Transverse colon (tissue), 4 donors: Measurements from ENCODE around the gene ATP5MC2. TPM values are rescaled to one million over a fixed set of nuclear protein-coding genes. Genes with fewer than 3 reads are reported as not detected.

Source experiments
- DNase-seq: peaks from one replicate; pipeline ENCODE4 v3.0.0-alpha.2; 2019
- H3K27ac ChIP-seq, 4 donors: fragments of 200-600 bp; sonication (generic); 2 replicates each; pipeline ENCODE4 v1.5.1; 2016 to 2018; ENCODE audit warnings: inconsistent platforms in 4 of 4
- H3K27me3 ChIP-seq: fragments of 200-600 bp; sonication (generic); 2 replicates; pipeline ENCODE4 v1.5.1; 2017; ENCODE audit warnings: inconsistent platforms
- H3K36me3 ChIP-seq, 4 donors: fragments of 200-600 bp; sonication (generic); 2 replicates each; pipeline ENCODE4 v1.5.1; 2017 to 2019; ENCODE audit warnings: inconsistent platforms in 4 of 4
- H3K4me1 ChIP-seq, 4 donors: fragments of 200-600 bp; sonication (generic); 2 replicates each; pipeline ENCODE4 v1.5.1; 2017 to 2020; ENCODE audit warnings: inconsistent platforms in 4 of 4
- H3K4me3 ChIP-seq, 4 donors: fragments of 200-600 bp; sonication (generic); 1 replicate in 1 of 4; 2 replicates in 3 of 4; pipeline versions ENCODE4 v1.5.1 to v1.6.1; 2017 to 2019; ENCODE audit warnings: inconsistent platforms in 4 of 4
- H3K9me3 ChIP-seq, 2 donors: fragments of 200-600 bp; sonication (generic); 2 replicates each; pipeline ENCODE4 v1.5.1; 2017 to 2019; ENCODE audit warnings: inconsistent platforms in 2 of 2
- EP300 ChIP-seq: sonication (generic); formaldehyde crosslinking; IDR thresholded peaks from one replicate; pipeline ENCODE4 v1.6.1; 2017; ENCODE audit warnings: antibody characterized with exemption, low read depth
- POLR2A ChIP-seq: fragments of 450-650 bp; IDR thresholded peaks from one replicate; pipeline ENCODE4 v1.6.1; 2016; ENCODE audit warnings: antibody characterized with exemption, mild to moderate bottlenecking, moderate library complexity
- POLR2AphosphoS5 ChIP-seq, 3 donors: sonication (generic); formaldehyde crosslinking; IDR thresholded peaks; one replicate each; pipeline ENCODE4 v1.6.1; 2016; ENCODE audit warnings: antibody characterized with exemption in 3 of 3
- WGBS, 2 donors: methylation state at CpG; one replicate each; pipeline ENCODE4 v1.1.5; 2018; ENCODE audit warnings: low coverage in 1 of 2; 5-methylcytosine and 5-hydroxymethylcytosine counted together
- in situ Hi-C, 4 donors: fragments of 200-750 bp; cut with MboI; loops; one replicate each; pipeline versions ENCODE4 v1.15.0 to v1.15.1; 2017; ENCODE audit warnings: low sequenced_read_pairs in 3 of 4, low pct_ligation_motif_present in 1 of 4, low pct_unique_long_range_greater_than_20kb in 1 of 4
- intact Hi-C: fragments of 100-400 bp; cut with DNase I; formaldehyde crosslinking; loops from one replicate; pipeline ENCODE4 v1.15.1; 2023; ENCODE audit warnings: low total_unique reads
- total RNA-seq, 4 donors: library from RNA; depleted of rRNA; stranded (reverse); fragments of >200 nt; gene quantifications; one replicate each; pipeline ENCODE4 v1.1.0, GENCODE V29; 2016
- TF ChIP-seq, protein P1 (sequence below), 5 experiments: fragments of 200-600 bp in 3 of 5; fragments of 450-650 bp in 2 of 5; sonication (generic) in 3 of 5; IDR thresholded peaks; 1 replicate in 2 of 5; 2 replicates in 3 of 5; pipeline ENCODE4 v1.5.1; 2016 to 2017; ENCODE audit warnings: antibody characterized with exemption in 5 of 5, inconsistent platforms in 3 of 5, mild to moderate bottlenecking in 2 of 5, moderate library complexity in 1 of 5

ATP5MC2 gene
- total RNA-seq, 4 donors from 2014 or later, result 248 to 394 (median 337) TPM

DNA sequence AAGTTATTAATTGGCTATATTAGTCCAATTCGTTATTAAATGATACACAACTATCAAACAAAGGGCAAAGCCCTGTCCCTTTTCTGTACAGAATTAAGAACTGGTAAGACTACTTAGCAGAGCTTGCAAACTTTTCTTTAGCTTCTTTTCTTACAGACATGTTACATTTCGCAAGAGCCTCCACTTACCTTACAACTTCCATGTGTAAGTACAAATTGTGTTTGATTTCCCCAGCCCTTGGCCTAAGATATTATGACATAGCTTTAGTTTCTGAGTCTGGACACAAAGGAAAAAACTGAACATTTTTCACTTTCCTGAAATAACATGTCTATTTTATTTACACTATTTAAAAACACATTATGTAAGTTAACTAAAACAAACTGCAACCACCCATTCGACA lies 51.4 kb downstream of the ATP5MC2 start:
- in situ Hi-C loops (loop anchor here in 1 of 4 donors (10.0 kb wide), 1 partner anchor 50 kb away; the partner anchor contains the start of gene ATP5MC2), intact Hi-C loops (loop anchor here (10.0 kb wide), 2 partner anchors 50 to 80 kb away; partner anchors contain the start of gene ATP5MC2)
- Histone ChIP-seq H3K9me3 (no peaks in the 10 kb centered on the region), H3K27me3 (no peaks in the 10 kb centered on the region), H3K27ac (peak overlapping the region; percentile 86 to 93 (median 89)), H3K4me1 (peaks cover 3 to 52% (median 38%) of the 10 kb centered on the region in 4 donors), H3K4me3 (peak overlapping the region; percentile 60 to 71 (median 67)), H3K36me3 (no peaks in the 10 kb centered on the region)
- TF ChIP-seq EP300, result no peak
- WGBS, 2 donors, result 21 to 48% methylated on average over 2 to 3 of the region's 3 CpGs
- DNase-seq, result no peak

DNA sequence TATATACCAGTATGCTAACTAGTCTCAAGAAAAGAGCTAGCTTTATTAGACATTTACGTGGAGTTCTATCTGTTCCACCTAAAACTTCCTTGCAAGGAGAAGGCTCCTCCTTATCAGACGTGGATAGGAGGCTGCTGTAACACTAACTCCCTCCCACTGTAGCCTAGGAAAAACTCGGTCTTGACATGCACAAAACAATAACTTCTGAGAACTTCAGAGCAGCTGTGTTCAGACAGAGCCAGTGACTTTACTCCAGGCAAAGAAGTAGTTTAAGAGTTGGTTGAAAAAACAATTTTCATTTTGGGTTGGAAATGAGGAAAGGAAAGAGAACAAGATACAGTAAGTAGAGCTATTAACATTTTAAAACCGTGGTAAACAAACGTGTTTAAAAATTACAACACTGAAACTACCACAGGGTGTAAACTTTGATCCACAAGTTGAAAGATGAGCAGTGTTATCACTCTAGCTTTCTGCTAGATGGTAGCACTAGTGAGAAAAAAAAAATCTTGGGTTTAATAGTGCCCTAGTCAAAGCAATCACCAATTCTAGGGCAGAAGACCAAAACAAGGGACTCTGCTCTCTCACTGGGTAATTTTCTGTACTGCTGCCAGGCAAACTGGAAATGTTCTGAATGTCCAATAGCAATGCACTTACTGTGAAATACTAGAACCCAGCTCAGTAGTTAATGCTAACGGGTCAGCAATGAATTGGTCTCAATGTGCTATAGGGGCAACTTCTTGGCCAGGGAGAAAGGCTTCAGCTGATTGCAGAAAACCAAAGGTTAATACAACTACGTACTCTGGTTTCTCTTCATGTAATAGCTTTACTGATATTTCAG lies 52.1 kb downstream of the ATP5MC2 start:
- in situ Hi-C loops (loop anchor here in 1 of 4 donors (10.0 kb wide), 1 partner anchor 51 kb away; the partner anchor contains the start of gene ATP5MC2), intact Hi-C loops (loop anchor here (10.0 kb wide), 2 partner anchors 51 to 79 kb away; partner anchors contain the start of gene ATP5MC2)
- DNase-seq, result no peak
- no peaks in the 10 kb centered on the region for H3K36me3 ChIP-seq
- peak overlapping the region; percentile 86 to 93 (median 89) for H3K27ac ChIP-seq
- 7 to 21% methylated on average over 5 to 7 of the region's 7 CpGs for WGBS, 2 donors
- no peaks in the 10 kb centered on the region for H3K27me3 ChIP-seq
- H3K4me3 ChIP-seq, result peak overlapping the region in 3 of 4 donors; percentile 1 to 71 (median 67)
- H3K9me3 ChIP-seq, result no peaks in the 10 kb centered on the region
- peaks cover 3 to 59% (median 40%) of the 10 kb centered on the region in 4 donors for H3K4me1 ChIP-seq
- peak; percentile 33 to 66 (median 43) for TF ChIP-seq POLR2AphosphoS5 (IDR thresholded peaks at IDR 0.05)
- TF ChIP-seq, protein P1, sequence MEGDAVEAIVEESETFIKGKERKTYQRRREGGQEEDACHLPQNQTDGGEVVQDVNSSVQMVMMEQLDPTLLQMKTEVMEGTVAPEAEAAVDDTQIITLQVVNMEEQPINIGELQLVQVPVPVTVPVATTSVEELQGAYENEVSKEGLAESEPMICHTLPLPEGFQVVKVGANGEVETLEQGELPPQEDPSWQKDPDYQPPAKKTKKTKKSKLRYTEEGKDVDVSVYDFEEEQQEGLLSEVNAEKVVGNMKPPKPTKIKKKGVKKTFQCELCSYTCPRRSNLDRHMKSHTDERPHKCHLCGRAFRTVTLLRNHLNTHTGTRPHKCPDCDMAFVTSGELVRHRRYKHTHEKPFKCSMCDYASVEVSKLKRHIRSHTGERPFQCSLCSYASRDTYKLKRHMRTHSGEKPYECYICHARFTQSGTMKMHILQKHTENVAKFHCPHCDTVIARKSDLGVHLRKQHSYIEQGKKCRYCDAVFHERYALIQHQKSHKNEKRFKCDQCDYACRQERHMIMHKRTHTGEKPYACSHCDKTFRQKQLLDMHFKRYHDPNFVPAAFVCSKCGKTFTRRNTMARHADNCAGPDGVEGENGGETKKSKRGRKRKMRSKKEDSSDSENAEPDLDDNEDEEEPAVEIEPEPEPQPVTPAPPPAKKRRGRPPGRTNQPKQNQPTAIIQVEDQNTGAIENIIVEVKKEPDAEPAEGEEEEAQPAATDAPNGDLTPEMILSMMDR (IDR thresholded peaks at IDR 0.05), result no peak

DNA sequence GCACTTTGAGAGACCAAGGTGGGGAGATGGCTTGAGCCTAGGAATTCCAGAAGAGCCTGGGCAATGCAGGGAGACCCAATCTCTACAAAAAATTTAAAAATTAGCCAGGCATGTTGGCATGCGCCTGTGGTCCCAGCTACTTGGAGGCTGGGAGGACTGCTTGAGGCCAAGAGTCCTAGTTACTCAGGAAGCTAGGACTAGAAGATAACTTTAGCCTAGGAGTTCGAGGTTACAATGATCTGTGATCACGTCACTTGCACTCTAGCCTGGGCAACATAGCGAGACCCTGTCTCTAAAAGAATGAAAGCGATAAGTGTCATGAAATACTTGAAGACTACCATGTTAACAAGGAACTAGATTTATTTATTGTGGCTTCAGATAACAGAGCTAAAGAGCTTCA lies 53.2 kb downstream of the ATP5MC2 start:
- in situ Hi-C loops, result loop anchor here in 1 of 4 donors (10.0 kb wide), 1 partner anchor 52 kb away; the partner anchor contains the start of gene ATP5MC2
- no peaks in the 10 kb centered on the region for H3K27me3 ChIP-seq
- H3K36me3 ChIP-seq, result no peaks in the 10 kb centered on the region
- no peaks in the 10 kb centered on the region for H3K9me3 ChIP-seq
- TF ChIP-seq POLR2AphosphoS5 (IDR thresholded peaks at IDR 0.05), result no peak
- TF ChIP-seq, protein P1 (IDR thresholded peaks at IDR 0.05), result no peak
- TF ChIP-seq EP300, result no peak
- no peak for TF ChIP-seq POLR2A
- H3K4me3 ChIP-seq, result no peak overlapping the region
- WGBS, 2 donors, result 95% methylated on average over 5 of the region's 5 CpGs
- intact Hi-C loops, result loop anchor here (10.0 kb wide), 2 partner anchors 52 to 78 kb away; partner anchors contain the start of gene ATP5MC2
- no peak for DNase-seq
- peaks cover 3 to 69% (median 48%) of the 10 kb centered on the region in 4 donors for H3K4me1 ChIP-seq
- H3K27ac ChIP-seq, result peak overlapping the region in 3 of 4 donors; percentile 86 to 93 (median 90)

DNA sequence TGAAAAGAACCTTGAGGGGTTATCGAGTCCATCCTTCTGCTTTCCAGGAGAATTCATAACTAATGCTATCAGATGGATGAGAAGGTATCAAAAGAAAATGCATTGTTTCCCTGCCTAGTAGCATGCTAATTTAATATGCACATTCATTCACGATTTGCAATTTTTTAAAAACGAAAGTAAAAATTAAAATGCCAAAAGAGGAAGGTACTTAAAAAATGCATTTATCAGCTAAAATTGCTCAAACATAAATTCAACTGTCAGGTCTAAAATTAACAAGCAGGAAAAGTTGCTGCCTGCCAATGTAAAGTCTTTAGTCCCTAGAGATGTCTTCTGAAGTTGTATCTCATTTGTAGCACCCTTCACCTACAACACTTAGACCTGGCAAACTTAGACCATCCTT lies 57.6 kb downstream of the ATP5MC2 start:
- Histone ChIP-seq H3K27ac (peak overlapping the region; percentile 30 to 64 (median 44)), H3K36me3 (peaks cover 0 to 6% (median 0%) of the 10 kb centered on the region in 4 donors), H3K27me3 (no peaks in the 10 kb centered on the region), H3K4me1 (peaks cover 0 to 55% (median 19%) of the 10 kb centered on the region in 4 donors), H3K4me3 (peak overlapping the region in 2 of 4 donors; percentile 5 to 26), H3K9me3 (no peaks in the 10 kb centered on the region)
- intact Hi-C loops, result no loop called here
- DNase-seq, result no peak
- TF ChIP-seq POLR2A (no peak), POLR2AphosphoS5 (IDR thresholded peaks at IDR 0.05) (no peak), EP300 (no peak)
- TF ChIP-seq, protein P1 (IDR thresholded peaks at IDR 0.05), result no peak
- in situ Hi-C loops, result no loop called here
- WGBS, 2 donors, result 27 to 46% methylated on average over 3 of the region's 3 CpGs
